Measurements from ENCODE around the gene SRRM3.

GRCh38 chr7:76166404-76167255 is 35.1 kb upstream of the SRRM3 start:
- TF ChIP-seq CTCF (IDR thresholded peaks at IDR 0.05) (peak in 8 of 12 donors; percentile 8 to 53 (median 34)), POLR2A (IDR thresholded peaks at IDR 0.05) (peak; percentile 63 to 94)

Data from heart left ventricle (tissue), 13 donors.